IMR-90 (cell line): ENCODE data around the gene APOB. TPM values are rescaled to one million over a fixed set of nuclear protein-coding genes. Genes with fewer than 3 reads are reported as not detected.

ENCODE experiments used
- ATAC-seq: fragments of 200-7000 bp; cut with Tn5 transposase; 2 replicates; pipeline ENCODE4 v1.9.1; 2020; ENCODE audit warnings: low read depth, mild to moderate bottlenecking, moderate library complexity
- BruUV-seq: library from RNA; stranded (reverse); fragments of 400-500 nt; replicated peaks from 2 replicates; lab custom pipeline; 2021; lab: Mats Ljungman, UMichigan
- CTCF ChIA-PET: fragments of 300-600 bp; formaldehyde crosslinking; extraction: SDS; loops from one replicate; lab custom pipeline; 2021; ENCODE audit warnings: antibody characterized with exemption; lab: Yijun Ruan, JAX
- POLR2A ChIA-PET: fragments of 300-600 bp; sonication (Branson Sonifier 250); formaldehyde crosslinking; loops from one replicate; lab custom pipeline; 2022; ENCODE audit warnings: antibody characterized with exemption; ENCODE audit not compliant: unreplicated experiment; lab: Charles Lee
- DNase-seq: peaks from one replicate; pipeline ENCODE4 v3.0.0; 2013
- H2AFZ ChIP-seq: replicated peaks from 2 replicates; pipeline ENCODE3; 2013; ENCODE audit warnings: low read length, mild to moderate bottlenecking; ENCODE audit not compliant: poor library complexity
- H2AK5ac ChIP-seq: 2 replicates; pipeline ENCODE4 v1.6.1; 2013; ENCODE audit warnings: low read depth, low read length, inconsistent platforms
- H2AK9ac ChIP-seq: replicated peaks from 2 replicates; pipeline ENCODE3; 2013; ENCODE audit warnings: mild to moderate bottlenecking, low read depth, low read length, moderate library complexity; ENCODE audit not compliant: poor library complexity
- H2BK120ac ChIP-seq: 2 replicates; pipeline ENCODE4 v1.6.1; 2013; ENCODE audit warnings: low read depth, low read length, inconsistent platforms
- H2BK15ac ChIP-seq: 3 replicates; pipeline ENCODE4 v1.6.1; 2013; ENCODE audit warnings: low read depth, low read length, inconsistent platforms
- H2BK20ac ChIP-seq: 2 replicates; pipeline ENCODE4 v1.6.1; 2013; ENCODE audit warnings: low read depth, mild to moderate bottlenecking, inconsistent platforms, low read length, moderate library complexity
- H2BK5ac ChIP-seq: 2 replicates; pipeline ENCODE4 v1.6.1; 2013; ENCODE audit warnings: mild to moderate bottlenecking, low read depth, low read length, inconsistent platforms; ENCODE audit not compliant: poor library complexity, severe bottlenecking
- H3K14ac ChIP-seq: replicated peaks from 2 replicates; pipeline ENCODE4 v1.6.1; 2013; ENCODE audit warnings: low read depth, low read length, inconsistent platforms
- H3K18ac ChIP-seq: 2 replicates; pipeline ENCODE4 v1.6.1; 2013; ENCODE audit warnings: low read depth, low read length, control low read depth
- H3K23ac ChIP-seq: 2 replicates; pipeline ENCODE4 v1.6.1; 2013; ENCODE audit warnings: low read depth, low read length, inconsistent platforms
- H3K27ac ChIP-seq: 2 replicates; pipeline ENCODE4 v1.5.1; 2013; ENCODE audit warnings: mild to moderate bottlenecking, control low read depth, low read length; ENCODE audit not compliant: insufficient read depth
- H3K27me3 ChIP-seq: 2 replicates; pipeline ENCODE4 v1.6.1; 2013; ENCODE audit warnings: low read length; ENCODE audit not compliant: control insufficient read depth, insufficient read depth
- H3K36me3 ChIP-seq: 2 replicates; pipeline ENCODE4 v1.6.1; 2013; ENCODE audit warnings: low read length, mixed read lengths; ENCODE audit not compliant: control insufficient read depth, insufficient read depth
- H3K4ac ChIP-seq: 2 replicates; pipeline ENCODE4 v1.6.1; 2013; ENCODE audit warnings: low read depth, low read length, inconsistent platforms
- H3K4me1 ChIP-seq: 2 replicates; pipeline ENCODE4 v1.6.1; 2013; ENCODE audit warnings: low read length, mixed read lengths; ENCODE audit not compliant: control insufficient read depth, insufficient read depth
- H3K4me2 ChIP-seq: 2 replicates; pipeline ENCODE4 v1.6.1; 2013; ENCODE audit warnings: low read depth, mild to moderate bottlenecking, control low read depth, low read length, moderate library complexity
- H3K4me3 ChIP-seq: 2 replicates; pipeline ENCODE4 v1.5.1; 2013; ENCODE audit warnings: low read depth, mild to moderate bottlenecking, control low read depth, low read length, moderate library complexity; ENCODE audit not compliant: insufficient read depth
- H3K56ac ChIP-seq: 2 replicates; pipeline ENCODE4 v1.6.1; 2013; ENCODE audit warnings: low read length, inconsistent platforms; ENCODE audit not compliant: insufficient read depth; ENCODE audit errors: extremely low read depth
- H3K79me1 ChIP-seq, 2 experiments: 2 replicates each; pipeline ENCODE4 v1.6.1; 2013; ENCODE audit warnings: low read length in 2 of 2, inconsistent platforms in 1 of 2, low read depth in 1 of 2
- H3K9ac ChIP-seq: 2 replicates; pipeline ENCODE4 v1.6.1; 2013; ENCODE audit warnings: low read depth, low read length, control low read depth
- H3K9me1 ChIP-seq: 2 replicates; pipeline ENCODE4 v1.6.1; 2013; ENCODE audit warnings: low read length, inconsistent platforms; ENCODE audit not compliant: insufficient read depth
- H3K9me3 ChIP-seq: 2 replicates; pipeline ENCODE4 v1.6.1; 2013; ENCODE audit warnings: low read length; ENCODE audit not compliant: control insufficient read depth, insufficient read depth
- H4K20me1 ChIP-seq: 2 replicates; pipeline ENCODE4 v1.6.1; 2013; ENCODE audit warnings: low read length, inconsistent platforms; ENCODE audit not compliant: insufficient read depth
- H4K5ac ChIP-seq: 2 replicates; pipeline ENCODE4 v1.6.1; 2013; ENCODE audit warnings: mild to moderate bottlenecking, low read depth, low read length, control low read depth
- H4K8ac ChIP-seq, 2 experiments: 2 replicates each; pipeline ENCODE4 v1.6.1; 2013; ENCODE audit warnings: low read depth in 2 of 2, low read length in 2 of 2, control low read depth in 1 of 2, inconsistent platforms in 1 of 2
- H4K91ac ChIP-seq: 2 replicates; pipeline ENCODE4 v1.6.1; 2013; ENCODE audit warnings: low read depth, low read length, inconsistent platforms; ENCODE audit not compliant: insufficient read depth
- BHLHE40 ChIP-seq: fragments of 150-350 bp; IDR thresholded peaks from 2 replicates; pipeline ENCODE4 v1.6.1; 2016; ENCODE audit warnings: mild to moderate bottlenecking, low read depth, low read length
- CEBPB ChIP-seq: IDR thresholded peaks from 2 replicates; pipeline ENCODE4 v1.6.1; 2012; ENCODE audit warnings: low read depth, low read length, improper control_type of control experiment
- CHD1 ChIP-seq: IDR thresholded peaks from 2 replicates; pipeline ENCODE4 v1.6.1; 2012; ENCODE audit warnings: low read depth, low read length, improper control_type of control experiment
- POLR2A ChIP-seq: IDR thresholded peaks from 2 replicates; pipeline ENCODE4 v1.6.1; 2012; ENCODE audit warnings: mild to moderate bottlenecking, low read depth, low read length
- RFX5 ChIP-seq: IDR thresholded peaks from 2 replicates; pipeline ENCODE4 v1.8.0; 2012; ENCODE audit warnings: low read depth, mild to moderate bottlenecking, low read length, moderate library complexity
- WGBS, 2 experiments: methylation state at CpG; one replicate each; pipeline versions ENCODE4 v1.1.5 to v1.1.7; 2013; ENCODE audit warnings: missing lambda C conversion rate in 2 of 2; ENCODE audit not compliant: insufficient read length in 1 of 2; ENCODE audit errors: extremely low coverage in 2 of 2; 5-methylcytosine and 5-hydroxymethylcytosine counted together
- dilution Hi-C: fragments of 300-500 bp; cut with HindIII; formaldehyde crosslinking; loops from one replicate; pipeline ENCODE4 v1.14.3; 2018; ENCODE audit warnings: low sequenced_read_pairs; ENCODE audit not compliant: unreplicated experiment
- in situ Hi-C: fragments of 300-500 bp; cut with MboI; formaldehyde crosslinking; loops from 3 replicates; pipeline ENCODE4 v1.14.3; 2019; ENCODE audit warnings: low sequenced_read_pairs, inconsistent platforms, mixed read lengths
- intact Hi-C: fragments of 100-400 bp; cut with micrococcal nuclease; formaldehyde crosslinking; loops from 2 replicates; pipeline ENCODE4 v1.10.0; 2022
- polyA plus RNA-seq, 3 experiments: library from polyadenylated mRNA; depleted of rRNA; stranded (reverse); fragments of >200 nt; gene quantifications; 2 replicates each; pipeline ENCODE4 v1.2.3, GENCODE V29; 2012; ENCODE audit warnings: low replicate concordance in 1 of 3
- total RNA-seq: library from RNA; depleted of rRNA; stranded (reverse); fragments of >200 nt; gene quantifications from 2 replicates; pipeline ENCODE4 v1.2.3, GENCODE V29; 2012
- TF ChIP-seq, protein P1 (sequence below): fragments of 150-350 bp; IDR thresholded peaks from 2 replicates; pipeline ENCODE4 v1.6.1; 2017; ENCODE audit warnings: mild to moderate bottlenecking, antibody characterized with exemption, low read length, low read depth
- TF ChIP-seq, protein P2 (sequence below): fragments of 150-350 bp; IDR thresholded peaks from 2 replicates; pipeline ENCODE4 v1.6.1; 2016; ENCODE audit warnings: low read depth, mild to moderate bottlenecking, low read length, moderate library complexity, borderline replicate concordance

APOB gene
- total and polyA plus RNA-seq, 2 of the 4 experiments (the other 2 are of a cell fraction): under 0.01 TPM; not detected in 1

DNA sequence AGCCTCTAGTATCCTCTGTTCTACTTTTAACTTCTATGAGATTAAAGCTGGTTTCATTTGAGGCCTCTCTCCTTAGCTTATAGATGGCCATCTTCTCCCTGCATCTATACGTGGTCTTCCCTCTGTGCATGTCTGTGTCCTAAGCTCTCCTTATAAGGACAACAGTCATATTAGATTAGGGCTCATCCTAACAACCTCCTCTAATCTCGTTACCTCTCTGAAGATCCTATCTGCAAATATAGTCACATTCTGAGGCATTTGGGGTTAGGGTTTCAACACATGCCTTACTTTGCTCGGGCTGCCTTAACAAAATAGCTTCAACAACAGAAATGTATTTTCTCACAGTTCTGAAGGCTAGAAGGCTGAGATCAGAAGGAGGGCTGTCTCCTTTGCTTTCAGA lies 11.6 kb upstream of the APOB start:
- H4K20me1 ChIP-seq: no peaks in the 10 kb centered on the region
- no peak overlapping the region for H2BK5ac ChIP-seq
- ChIA-PET POLR2A (interaction anchor here (0.6 kb wide), 1 partner anchor 493 kb away, joined by 3 read pairs; no protein-coding TSS in a partner anchor), CTCF (interaction anchor here (2.3 kb wide), 1 partner anchor 12 kb away, joined by 6 read pairs; the partner anchor contains the start of gene APOB)
- no peak overlapping the region for H3K23ac ChIP-seq
- in situ Hi-C loops (no loop called here), intact Hi-C loops (no loop called here), dilution Hi-C loops (no loop called here)
- no peak overlapping the region for H4K91ac ChIP-seq
- ATAC-seq (no peak), DNase-seq (no peak)
- H3K18ac ChIP-seq: no peak overlapping the region
- H2AK5ac ChIP-seq: no peak overlapping the region
- H3K4ac ChIP-seq: no peak overlapping the region
- H2AK9ac ChIP-seq: no peak overlapping the region
- no peak overlapping the region for H3K14ac ChIP-seq
- H3K9me3 ChIP-seq: no peaks in the 10 kb centered on the region
- no peaks in the 10 kb centered on the region for H3K36me3 ChIP-seq
- no peak overlapping the region for H2BK120ac ChIP-seq
- no peaks in the 10 kb centered on the region for H3K9me1 ChIP-seq
- H3K27me3 ChIP-seq: no peaks in the 10 kb centered on the region
- no peak overlapping the region for H2AFZ ChIP-seq
- no peak overlapping the region for H3K56ac ChIP-seq
- H3K79me1 ChIP-seq: no peaks in the 10 kb centered on the region
- H3K9ac ChIP-seq: no peak overlapping the region
- H2BK15ac ChIP-seq: no peak overlapping the region
- no peak overlapping the region for H4K5ac ChIP-seq
- WGBS, 2 experiments: no CpG with 5 or more reads among the region's 3 CpGs
- H3K27ac ChIP-seq: no peak overlapping the region
- no peak overlapping the region for H4K8ac ChIP-seq
- no TSS peak for BruUV-seq
- no peaks in the 10 kb centered on the region for H3K4me1 ChIP-seq
- H2BK20ac ChIP-seq: no peak overlapping the region
- TF ChIP-seq CHD1 (no peak), POLR2A (no peak), CEBPB (no peak), BHLHE40 (no peak), RFX5 (no peak)
- TF ChIP-seq, protein P1, sequence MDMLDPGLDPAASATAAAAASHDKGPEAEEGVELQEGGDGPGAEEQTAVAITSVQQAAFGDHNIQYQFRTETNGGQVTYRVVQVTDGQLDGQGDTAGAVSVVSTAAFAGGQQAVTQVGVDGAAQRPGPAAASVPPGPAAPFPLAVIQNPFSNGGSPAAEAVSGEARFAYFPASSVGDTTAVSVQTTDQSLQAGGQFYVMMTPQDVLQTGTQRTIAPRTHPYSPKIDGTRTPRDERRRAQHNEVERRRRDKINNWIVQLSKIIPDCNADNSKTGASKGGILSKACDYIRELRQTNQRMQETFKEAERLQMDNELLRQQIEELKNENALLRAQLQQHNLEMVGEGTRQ: no peak
- TF ChIP-seq, protein P2, sequence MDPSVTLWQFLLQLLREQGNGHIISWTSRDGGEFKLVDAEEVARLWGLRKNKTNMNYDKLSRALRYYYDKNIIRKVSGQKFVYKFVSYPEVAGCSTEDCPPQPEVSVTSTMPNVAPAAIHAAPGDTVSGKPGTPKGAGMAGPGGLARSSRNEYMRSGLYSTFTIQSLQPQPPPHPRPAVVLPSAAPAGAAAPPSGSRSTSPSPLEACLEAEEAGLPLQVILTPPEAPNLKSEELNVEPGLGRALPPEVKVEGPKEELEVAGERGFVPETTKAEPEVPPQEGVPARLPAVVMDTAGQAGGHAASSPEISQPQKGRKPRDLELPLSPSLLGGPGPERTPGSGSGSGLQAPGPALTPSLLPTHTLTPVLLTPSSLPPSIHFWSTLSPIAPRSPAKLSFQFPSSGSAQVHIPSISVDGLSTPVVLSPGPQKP: no peak
- H3K4me2 ChIP-seq: no peak overlapping the region
- no peak overlapping the region for H3K4me3 ChIP-seq
